Heart left ventricle (tissue), 16 donors: ENCODE results near the gene PHKG2. TPM values are rescaled to one million over a fixed set of nuclear protein-coding genes. Genes with fewer than 3 reads are reported as not detected.
A peak's percentile ranks its signal among the peaks of the same experiment; 100 is the strongest.

Source experiments
- ATAC-seq, 4 donors: fragments of 200-7000 bp; cut with Tn5 transposase; one replicate each; pipeline ENCODE4 v1.9.1; 2020 to 2022; ENCODE audit warnings: moderate library complexity in 4 of 4, mild to moderate bottlenecking in 3 of 4, moderate number of reproducible peaks in 1 of 4
- DNase-seq, 5 donors: peaks; one replicate each; pipeline ENCODE4 v3.0.0-alpha.2; 2020
- H3K27ac ChIP-seq, 12 donors: fragments of 200-600 bp; sonication (generic) in 4 of 12; one replicate each; pipeline versions ENCODE4 v1.5.0 to v1.8.0; 2016 to 2022; ENCODE audit warnings: mild to moderate bottlenecking in 2 of 12
- H3K27me3 ChIP-seq, 9 donors: fragments of 200-600 bp; sonication (generic) in 2 of 9; one replicate each; pipeline versions ENCODE4 v1.5.1 to v1.8.0; 2016 to 2022; ENCODE audit warnings: mild to moderate bottlenecking in 3 of 9
- H3K36me3 ChIP-seq, 9 donors: fragments of 200-600 bp; sonication (generic) in 2 of 9; one replicate each; pipeline versions ENCODE4 v1.5.0 to v1.8.0; 2018 to 2022; ENCODE audit warnings: mild to moderate bottlenecking in 2 of 9
- H3K4me1 ChIP-seq, 12 donors: fragments of 200-600 bp; sonication (generic) in 4 of 12; one replicate each; pipeline versions ENCODE4 v1.5.0 to v1.8.0; 2016 to 2022; ENCODE audit warnings: mild to moderate bottlenecking in 3 of 12
- H3K4me3 ChIP-seq, 12 donors: fragments of 200-600 bp; sonication (generic) in 4 of 12; one replicate each; pipeline versions ENCODE4 v1.5.0 to v1.8.0; 2017 to 2022; ENCODE audit warnings: mild to moderate bottlenecking in 9 of 12, moderate library complexity in 4 of 12
- H3K9me3 ChIP-seq, 12 donors: fragments of 200-600 bp; sonication (generic) in 4 of 12; one replicate each; pipeline versions ENCODE4 v1.5.0 to v1.8.0; 2016 to 2022; ENCODE audit warnings: mild to moderate bottlenecking in 1 of 12
- CTCF ChIP-seq, 12 donors: fragments of 200-600 bp; sonication (generic) in 4 of 12; IDR thresholded peaks; one replicate each; pipeline versions ENCODE4 v1.5.0 to v1.8.0; 2018 to 2022; ENCODE audit warnings: antibody characterized with exemption in 12 of 12, mild to moderate bottlenecking in 5 of 12
- POLR2A ChIP-seq, 2 donors: fragments of 450-650 bp; IDR thresholded peaks; one replicate each; pipeline ENCODE4 v1.6.1; 2017; ENCODE audit warnings: antibody characterized with exemption in 2 of 2, mild to moderate bottlenecking in 2 of 2, moderate library complexity in 2 of 2
- WGBS, 4 donors: extraction: QIAGEN DNeasy Blood & Tissue Kit in 2 of 4; methylation state at CpG; one replicate each; pipeline versions ENCODE4 v1.1.5 to v1.1.7; 2013 to 2018; 5-methylcytosine and 5-hydroxymethylcytosine counted together
- intact Hi-C, 10 donors: fragments of 100-400 bp; cut with DNase I; formaldehyde crosslinking; loops; one replicate each; pipeline versions ENCODE4 v1.11.1 to v1.14.2; 2022
- polyA plus RNA-seq, 2 donors: library from polyadenylated mRNA; stranded (reverse); fragments of 200-250 nt; gene quantifications; one replicate each; pipeline ENCODE4 v1.2.3, GENCODE V29; 2013
- total RNA-seq, 9 donors: library from RNA; depleted of rRNA in 2 of 9; stranded (reverse); fragments of >200 nt in 2 of 9; fragmentation: NEBNext Ultra II Directional in 3 of 9; extraction: Animal tissue kit (Norgen Biotek cat#: 25700) in 3 of 9; gene quantifications; one replicate each; pipeline versions ENCODE4 v1.1.0 to v1.2.4, GENCODE V29; 2016 to 2023
- donor health status: ischemic (EF 13 %, LVEDD 7.1; RV severe dilation, severe dysfunction).
- donor health status: healthy with polysubstance abuse.
- donor health status: DM: no; HTN: yes; CAD: no.
- donor health status: DM: no; HTN: no; CAD: no.
- donor health status: ischemic (EF 25% LVEDD 6.9; RV normal size, moderate dysfunction).
- donor health status: ischemic (EF 25% LVEDD 5.7; RV mildly dilated, moderate dysfunction).
- donor health status: healthy.
- donor health status: DM: yes; HTN: yes; CAD: no.
- donor health status: ischemic (EF 35%, LVEDD 5.7; RV mildly dilated, moderate dysfunction).
- donor health status: nonischemic (EF 11% LVEDD 7.7; RV severe dilation, severe dysfunction).
- donor health status: DM: yes; HTN: yes; CAD: no.
- donor health status: PGD.
- donor health status: ischemic (EF 29% LVEDD 5.4; RV normal size, mild dysfunction).
- donor health status: nonischemic (EF 23%, LVEDD 6.1; RV moderate dilation, normal function).

PHKG2 gene
- total and polyA plus RNA-seq, 11 donors, result 13.5 to 37.7 (median 18.3) TPM

GRCh38 chr16:30787613-30788378 lies 39.6 kb downstream of the PHKG2 start:
- no peaks in the 10 kb centered on the region for H3K27me3 ChIP-seq
- no peak for DNase-seq
- peaks cover 0 to 26% (median 19%) of the 10 kb centered on the region in 12 donors for H3K4me1 ChIP-seq
- intact Hi-C loops, result loop anchor here in 5 of 10 donors (1.0 to 2.0 kb wide), 3 partner anchors 17 to 19 kb away; no protein-coding TSS in a partner anchor
- peak overlapping the region; percentile 68 to 100 (median 92) for H3K4me3 ChIP-seq
- no peak for ATAC-seq
- H3K27ac ChIP-seq, result peak overlapping the region; percentile 89 to 98 (median 94)
- TF ChIP-seq POLR2A (IDR thresholded peaks at IDR 0.05) (no peak), CTCF (IDR thresholded peaks at IDR 0.05) (no peak)
- H3K9me3 ChIP-seq, result no peaks in the 10 kb centered on the region
- 35 to 40% (median 38%) methylated on average over 11 of the region's 11 CpGs for WGBS, 4 donors
- H3K36me3 ChIP-seq, result peaks cover 0 to 16% (median 10%) of the 10 kb centered on the region in 9 donors

- no peak overlapping the region for H3K27ac ChIP-seq
- TF ChIP-seq POLR2A (IDR thresholded peaks at IDR 0.05) (no peak), CTCF (IDR thresholded peaks at IDR 0.05) (no peak)
- no peaks in the 10 kb centered on the region for H3K36me3 ChIP-seq
- WGBS, 4 donors, result 74 to 93% (median 84%) methylated on average over 6 to 7 of the region's 7 CpGs
- no peak for DNase-seq
- intact Hi-C loops, result no loop called here
- H3K27me3 ChIP-seq, result no peaks in the 10 kb centered on the region
- no peak overlapping the region for H3K4me3 ChIP-seq
- H3K9me3 ChIP-seq, result no peaks in the 10 kb centered on the region
- ATAC-seq, result peak in 1 of 4 donors; percentile 8
- H3K4me1 ChIP-seq, result no peaks in the 10 kb centered on the region
These were observed 45.4 kb downstream of the PHKG2 start for GRCh38 chr16:30793508-30794069.

GRCh38 chr16:30794634-30795033 lies 46.4 kb downstream of the PHKG2 start:
- Histone ChIP-seq H3K4me3 (no peak overlapping the region), H3K27ac (no peak overlapping the region), H3K9me3 (no peaks in the 10 kb centered on the region), H3K36me3 (no peaks in the 10 kb centered on the region), H3K4me1 (no peaks in the 10 kb centered on the region), H3K27me3 (no peaks in the 10 kb centered on the region)
- no peak for TF ChIP-seq CTCF (IDR thresholded peaks at IDR 0.05)
- no peak for TF ChIP-seq POLR2A (IDR thresholded peaks at IDR 0.05)
- intact Hi-C loops, result loop anchor here in 1 of 10 donors (5.0 kb wide), 1 partner anchor 32 kb away; the partner anchor contains the start of genes CFAP119 and RNF40
- 82 to 94% (median 91%) methylated on average over 3 of the region's 3 CpGs for WGBS, 4 donors
- ATAC-seq, result no peak
- DNase-seq, result no peak

- Histone ChIP-seq H3K9me3 (no peaks in the 10 kb centered on the region), H3K27me3 (no peaks in the 10 kb centered on the region), H3K36me3 (no peaks in the 10 kb centered on the region), H3K4me3 (no peak overlapping the region), H3K4me1 (peaks cover 0 to 4% (median 0%) of the 10 kb centered on the region in 12 donors), H3K27ac (no peak overlapping the region)
- TF ChIP-seq POLR2A (IDR thresholded peaks at IDR 0.05), result no peak
- no peak for TF ChIP-seq CTCF (IDR thresholded peaks at IDR 0.05)
- peak in 1 of 5 donors; percentile 5 for DNase-seq
- 67 to 79% (median 75%) methylated on average over 8 of the region's 8 CpGs for whole genome bisulfite sequencing, 4 donors
- peak in 1 of 4 donors; percentile 22 for ATAC-seq
- intact Hi-C loops, result loop anchor here in 1 of 10 donors (5.0 kb wide), 1 partner anchor 35 kb away; the partner anchor contains the start of genes CFAP119 and RNF40
These were observed 49.6 kb downstream of the PHKG2 start for GRCh38 chr16:30797670-30798309.
